Measurements from ENCODE around the gene SRRM4.

GRCh38 chr12:119134284-119135072, 153.1 kb downstream of the SRRM4 start:
- TF ChIP-seq POLR2A (IDR thresholded peaks at IDR 0.05) (no peak), CTCF (IDR thresholded peaks at IDR 0.05) (no peak), EP300 (IDR thresholded peaks at IDR 0.05) (no peak)
